ENCODE results near the gene RPL15. TPM values are rescaled to one million over a fixed set of nuclear protein-coding genes. Genes with fewer than 3 reads are reported as not detected.

RPL15 gene
- total RNA-seq, 4 donors from 2014 or later, result 1,759 to 2,538 (median 2,309) TPM

DNA sequence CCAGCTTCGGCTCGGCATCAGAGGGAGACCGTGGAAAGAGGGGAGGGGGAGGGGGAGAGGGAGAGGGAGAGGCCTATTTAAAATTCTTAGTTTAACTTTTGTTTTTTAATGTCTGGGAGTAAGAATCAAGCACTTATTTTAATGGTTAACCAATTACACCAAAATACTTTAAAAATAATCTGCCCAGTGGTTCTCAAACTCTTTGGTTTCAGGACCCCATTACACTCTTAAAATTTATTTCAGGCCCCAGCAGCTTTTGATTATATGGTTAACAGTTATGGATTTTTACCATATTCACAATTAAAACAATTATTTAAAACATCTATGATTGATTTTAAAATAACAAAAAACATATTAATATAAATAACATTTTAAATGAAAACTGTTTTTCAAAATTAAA is 44.6 kb upstream of the RPL15 start:
- no peak for DNase-seq (ENCODE audit: extremely low spot score)
- H3K9me3 ChIP-seq, result no peaks in the 10 kb centered on the region
- intact Hi-C loops (cut with DNase I), result no loop called here
- no peak for TF ChIP-seq EP300 (IDR thresholded peaks at IDR 0.05)
- TF ChIP-seq POLR2A (IDR thresholded peaks at IDR 0.05; ENCODE audit: low read depth), result no peak
- TF ChIP-seq POLR2AphosphoS5 (IDR thresholded peaks at IDR 0.05), result no peak
- TF ChIP-seq, protein P1, sequence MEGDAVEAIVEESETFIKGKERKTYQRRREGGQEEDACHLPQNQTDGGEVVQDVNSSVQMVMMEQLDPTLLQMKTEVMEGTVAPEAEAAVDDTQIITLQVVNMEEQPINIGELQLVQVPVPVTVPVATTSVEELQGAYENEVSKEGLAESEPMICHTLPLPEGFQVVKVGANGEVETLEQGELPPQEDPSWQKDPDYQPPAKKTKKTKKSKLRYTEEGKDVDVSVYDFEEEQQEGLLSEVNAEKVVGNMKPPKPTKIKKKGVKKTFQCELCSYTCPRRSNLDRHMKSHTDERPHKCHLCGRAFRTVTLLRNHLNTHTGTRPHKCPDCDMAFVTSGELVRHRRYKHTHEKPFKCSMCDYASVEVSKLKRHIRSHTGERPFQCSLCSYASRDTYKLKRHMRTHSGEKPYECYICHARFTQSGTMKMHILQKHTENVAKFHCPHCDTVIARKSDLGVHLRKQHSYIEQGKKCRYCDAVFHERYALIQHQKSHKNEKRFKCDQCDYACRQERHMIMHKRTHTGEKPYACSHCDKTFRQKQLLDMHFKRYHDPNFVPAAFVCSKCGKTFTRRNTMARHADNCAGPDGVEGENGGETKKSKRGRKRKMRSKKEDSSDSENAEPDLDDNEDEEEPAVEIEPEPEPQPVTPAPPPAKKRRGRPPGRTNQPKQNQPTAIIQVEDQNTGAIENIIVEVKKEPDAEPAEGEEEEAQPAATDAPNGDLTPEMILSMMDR (IDR thresholded peaks at IDR 0.05), result no peak
- H3K4me1 ChIP-seq, result peaks cover 38 to 64% (median 59%) of the 10 kb centered on the region in 4 donors
- H3K36me3 ChIP-seq, result no peaks in the 10 kb centered on the region
- 92% methylated on average over 3 of the region's 3 CpGs for WGBS
- no peak overlapping the region for H3K4me3 ChIP-seq
- H3K27ac ChIP-seq (replicated peaks in 1 of 4), result no peak overlapping the region
- H3K27me3 ChIP-seq, result no peaks in the 10 kb centered on the region

DNA sequence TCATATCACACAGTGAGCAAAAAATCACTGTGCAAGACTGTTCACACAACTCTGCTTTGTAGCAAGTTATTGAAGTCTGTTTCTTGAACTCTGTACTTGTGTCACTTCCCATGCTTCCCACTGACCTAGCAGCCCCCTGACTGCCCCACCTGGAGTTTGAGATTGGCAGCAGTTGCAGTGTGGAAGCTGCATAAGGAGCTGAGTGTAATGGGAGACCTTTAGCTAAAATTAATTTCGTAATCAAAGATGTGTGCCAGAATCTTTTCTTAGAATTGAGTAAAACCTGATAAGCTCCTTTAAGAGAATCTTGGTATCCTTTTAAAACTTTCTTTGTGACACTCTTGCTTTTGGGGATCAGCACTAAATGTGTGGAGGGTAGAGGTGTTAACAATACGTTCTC is 43.0 kb upstream of the RPL15 start:
- Histone ChIP-seq H3K27ac (replicated peaks in 1 of 4) (no peak overlapping the region), H3K4me3 (no peak overlapping the region), H3K4me1 (peaks cover 38 to 66% (median 58%) of the 10 kb centered on the region in 4 donors), H3K9me3 (no peaks in the 10 kb centered on the region), H3K36me3 (no peaks in the 10 kb centered on the region), H3K27me3 (no peaks in the 10 kb centered on the region)
- 65% methylated on average over 2 of the region's 2 CpGs for WGBS
- intact Hi-C loops (cut with DNase I), result no loop called here
- no peak for DNase-seq (ENCODE audit: extremely low spot score)
- TF ChIP-seq POLR2A (IDR thresholded peaks at IDR 0.05; ENCODE audit: low read depth) (no peak), EP300 (IDR thresholded peaks at IDR 0.05) (no peak), POLR2AphosphoS5 (IDR thresholded peaks at IDR 0.05) (no peak)

DNA sequence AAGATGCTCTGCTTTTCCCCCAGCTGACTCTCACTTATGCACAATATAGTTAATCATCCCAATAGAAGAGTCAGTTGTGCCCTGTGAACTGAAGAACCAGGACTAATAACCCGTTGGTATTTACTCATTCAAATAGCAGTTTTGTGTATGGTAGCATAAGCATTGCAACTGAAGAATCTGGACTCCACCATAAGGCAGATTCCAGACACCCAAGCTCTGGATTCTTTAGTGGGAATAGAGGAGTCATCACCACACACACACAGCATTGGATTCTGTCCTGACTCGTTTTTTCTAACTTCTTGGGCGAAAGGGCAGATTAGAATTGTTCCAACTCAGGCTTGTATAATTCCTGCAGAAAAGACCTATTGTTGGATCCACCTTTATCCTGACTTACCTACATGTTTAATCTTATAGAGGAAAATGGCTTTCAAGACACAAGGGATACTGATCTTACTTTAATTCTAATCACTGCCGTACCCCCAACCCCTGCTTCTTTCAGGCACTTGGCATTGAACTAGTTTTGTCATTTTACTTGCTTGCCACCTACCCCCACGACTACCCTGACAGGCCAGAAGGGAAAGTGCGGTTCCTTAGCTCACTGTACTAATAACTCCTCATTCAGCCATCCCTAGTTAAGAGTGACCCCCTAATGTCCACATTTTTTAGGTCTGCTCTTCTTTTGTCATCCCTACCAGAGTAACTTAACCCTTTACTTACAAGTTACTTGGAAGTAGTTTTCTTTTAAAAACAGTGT is 42.4 kb upstream of the RPL15 start:
- H3K27me3 ChIP-seq, result no peaks in the 10 kb centered on the region
- no peak overlapping the region for H3K27ac ChIP-seq (replicated peaks in 1 of 4)
- intact Hi-C loops (cut with DNase I), result no loop called here
- no peak overlapping the region for H3K4me3 ChIP-seq
- WGBS, result 71% methylated on average over 6 of the region's 6 CpGs
- TF ChIP-seq POLR2A (IDR thresholded peaks at IDR 0.05; ENCODE audit: low read depth), result no peak
- TF ChIP-seq, protein P1 (IDR thresholded peaks at IDR 0.05), result no peak
- no peak for TF ChIP-seq POLR2AphosphoS5 (IDR thresholded peaks at IDR 0.05)
- TF ChIP-seq EP300 (IDR thresholded peaks at IDR 0.05), result no peak
- H3K4me1 ChIP-seq, result peaks cover 38 to 65% (median 58%) of the 10 kb centered on the region in 4 donors
- no peaks in the 10 kb centered on the region for H3K36me3 ChIP-seq
- peak; percentile 70 for DNase-seq (ENCODE audit: extremely low spot score)
- no peaks in the 10 kb centered on the region for H3K9me3 ChIP-seq

DNA sequence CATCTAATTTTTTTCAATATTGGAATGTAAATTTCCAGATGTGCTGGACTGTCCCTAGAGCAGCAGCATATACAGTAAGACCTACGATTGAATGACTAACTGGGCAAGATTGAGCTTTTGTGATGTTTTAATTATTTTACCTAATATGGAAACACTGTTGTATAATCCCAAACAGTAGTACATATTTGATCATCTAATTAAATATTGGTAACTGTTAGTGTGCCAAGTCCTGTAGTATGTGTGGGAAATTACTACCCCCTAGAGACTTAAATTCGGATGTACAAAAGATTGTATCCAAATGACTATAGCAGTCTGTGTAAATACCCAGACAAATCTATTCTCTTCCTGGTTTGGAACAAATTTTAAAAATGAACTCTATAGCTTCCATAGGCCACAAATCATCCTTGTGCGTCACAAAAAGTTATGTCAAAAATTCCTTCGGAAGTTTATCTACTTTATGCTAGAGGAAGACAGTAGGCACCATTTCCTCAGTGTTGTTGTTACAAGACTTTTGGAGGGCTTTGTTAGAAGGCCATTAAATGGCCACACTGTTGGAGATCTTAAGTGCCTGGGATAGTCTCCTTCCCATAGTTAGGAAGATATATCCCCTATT is 41.7 kb upstream of the RPL15 start:
- DNase-seq (ENCODE audit: extremely low spot score), result no peak
- TF ChIP-seq POLR2AphosphoS5 (IDR thresholded peaks at IDR 0.05), result no peak
- TF ChIP-seq, protein P1 (IDR thresholded peaks at IDR 0.05), result no peak
- no peak for TF ChIP-seq POLR2A (IDR thresholded peaks at IDR 0.05; ENCODE audit: low read depth)
- TF ChIP-seq EP300 (IDR thresholded peaks at IDR 0.05), result no peak
- Histone ChIP-seq H3K36me3 (no peaks in the 10 kb centered on the region), H3K27me3 (no peaks in the 10 kb centered on the region), H3K4me3 (no peak overlapping the region), H3K9me3 (no peaks in the 10 kb centered on the region), H3K27ac (replicated peaks in 1 of 4) (no peak overlapping the region), H3K4me1 (peaks cover 38 to 58% (median 53%) of the 10 kb centered on the region in 4 donors)
- intact Hi-C loops (cut with DNase I), result no loop called here
- 74% methylated on average over 4 of the region's 4 CpGs for WGBS

DNA sequence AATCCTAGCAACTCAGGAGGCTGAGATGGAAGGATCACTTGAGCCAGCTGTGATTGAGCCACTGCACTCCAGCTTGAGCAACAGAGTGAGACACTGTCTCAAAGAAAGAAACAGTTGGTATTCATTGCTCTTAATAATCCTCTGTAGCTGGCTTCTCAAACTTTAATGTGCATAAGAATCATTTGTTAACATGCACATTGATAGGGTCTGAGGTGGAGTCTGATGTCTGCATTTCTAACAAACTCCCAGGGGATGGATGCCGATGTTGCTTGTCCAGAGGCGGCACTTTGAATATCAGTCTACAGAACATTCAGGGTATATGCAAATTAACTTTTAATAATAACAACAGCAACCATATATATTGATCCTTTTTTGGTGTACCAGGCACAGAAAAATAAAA is 40.0 kb upstream of the RPL15 start:
- 85% methylated on average over 2 of the region's 2 CpGs for WGBS
- H3K27me3 ChIP-seq, result no peaks in the 10 kb centered on the region
- DNase-seq (ENCODE audit: extremely low spot score), result no peak

More for the DNA sequence above, 40.0 kb upstream of the RPL15 start:
- H3K9me3 ChIP-seq, result no peaks in the 10 kb centered on the region
- intact Hi-C loops (cut with DNase I), result no loop called here
- H3K36me3 ChIP-seq, result peaks cover 0 to 4% (median 4%) of the 10 kb centered on the region in 4 donors
- H3K4me3 ChIP-seq, result no peak overlapping the region
- no peak overlapping the region for H3K27ac ChIP-seq (replicated peaks in 1 of 4)
- peaks cover 44 to 65% (median 56%) of the 10 kb centered on the region in 4 donors for H3K4me1 ChIP-seq
- no peak for TF ChIP-seq POLR2A (IDR thresholded peaks at IDR 0.05; ENCODE audit: low read depth)
- TF ChIP-seq, protein P1 (IDR thresholded peaks at IDR 0.05), result no peak
- no peak for TF ChIP-seq POLR2AphosphoS5 (IDR thresholded peaks at IDR 0.05)
- TF ChIP-seq EP300 (IDR thresholded peaks at IDR 0.05), result no peak

Measured in esophagus muscularis mucosa (tissue), 4 donors.